ENCODE results near the gene STARD4.
A peak's percentile ranks its signal among the peaks of the same experiment; 100 is the strongest.

STARD4 gene

DNA sequence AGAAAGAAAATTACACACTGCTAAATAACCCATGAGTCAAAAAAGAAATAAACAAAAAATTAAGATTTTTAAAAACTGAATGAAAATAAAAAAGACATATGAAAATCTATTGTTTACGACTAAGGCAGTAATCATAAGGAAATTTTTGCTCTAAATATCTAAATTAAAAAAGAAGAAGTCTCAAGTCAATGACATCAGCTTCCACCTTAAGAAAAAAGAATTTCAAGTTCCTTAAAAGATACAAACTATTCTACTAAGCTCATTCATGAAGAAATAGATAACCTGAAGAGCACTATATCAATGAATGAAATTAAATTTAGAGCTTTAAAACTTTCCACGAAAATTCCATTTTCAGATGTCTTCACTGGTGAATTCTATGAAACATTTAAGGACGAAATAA lies 15.7 kb upstream of the STARD4 start:
- DNase-seq (ENCODE audit: low read depth in 2 of 2) = no peak

DNA sequence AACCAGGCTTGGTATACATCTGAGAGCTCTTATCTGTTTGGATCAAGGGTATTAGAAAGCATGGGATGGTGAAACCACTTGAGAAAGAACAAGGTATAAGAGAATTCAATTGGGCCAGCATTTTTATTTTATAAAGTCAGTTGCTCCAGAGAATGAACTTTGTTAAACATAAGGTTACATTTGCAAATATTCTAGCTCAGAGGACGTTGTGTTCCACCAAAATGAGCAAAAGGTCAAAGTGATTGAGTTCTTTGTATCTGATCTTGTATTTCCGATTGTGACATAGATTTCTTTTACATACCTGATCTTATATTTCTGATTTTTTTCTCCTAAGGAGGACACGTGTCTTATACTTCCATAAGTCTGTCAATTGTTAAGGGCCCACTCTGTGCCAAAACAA lies 8.6 kb upstream of the STARD4 start:
- DNase-seq (ENCODE audit: low read depth in 2 of 2) = no peak

DNA sequence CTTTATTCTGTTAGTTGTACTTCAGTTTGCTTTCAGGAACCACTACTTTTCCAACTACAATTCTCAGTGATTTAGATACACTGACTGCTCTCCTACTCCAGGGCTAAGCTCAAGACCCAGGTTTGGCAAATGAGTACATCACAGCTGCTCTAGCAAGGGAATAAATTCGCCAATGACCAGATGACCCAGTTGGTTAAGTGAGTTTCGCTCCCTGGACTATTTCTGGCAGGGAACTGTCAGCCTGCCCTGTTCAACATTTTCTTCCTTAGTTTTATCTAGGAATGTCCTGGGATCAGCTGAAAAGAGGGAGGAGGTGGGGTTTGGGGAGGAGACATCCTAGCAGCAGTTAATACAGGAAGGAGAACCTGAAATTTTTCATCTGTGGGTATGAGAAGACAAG lies 6.4 kb upstream of the STARD4 start:
- DNase-seq (ENCODE audit: low read depth in 2 of 2) = no peak

DNA sequence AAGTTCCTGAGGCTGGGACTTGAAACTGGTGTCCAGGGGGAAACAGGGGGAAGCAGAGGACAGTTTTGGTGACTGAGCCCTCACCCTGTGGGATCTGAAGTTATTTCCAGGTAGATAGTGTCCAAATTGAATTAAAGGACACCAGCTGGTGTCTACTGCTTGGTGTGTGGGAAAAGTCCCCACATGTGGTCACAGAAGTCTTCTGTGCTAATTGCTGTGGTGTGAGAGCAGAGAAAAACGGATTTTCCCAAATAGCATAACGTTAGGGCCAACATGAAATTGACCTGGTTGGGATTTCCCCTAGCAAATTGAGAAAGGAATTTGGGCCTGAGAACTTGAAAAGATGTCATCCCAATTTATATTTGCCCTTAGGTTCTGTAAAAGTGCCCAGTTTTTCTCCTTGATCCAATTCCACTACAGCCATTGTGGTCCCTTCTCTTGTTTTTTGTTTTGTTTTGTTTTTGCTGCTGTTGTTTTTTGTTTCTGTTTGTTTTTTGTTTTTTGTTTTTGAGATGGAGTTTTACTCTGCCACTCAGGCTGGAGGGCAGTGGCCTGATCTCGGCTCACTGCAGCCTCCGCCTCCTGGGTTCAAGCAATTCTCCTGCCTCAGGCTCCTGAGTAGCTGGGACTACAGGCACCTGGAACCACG lies 5.6 kb upstream of the STARD4 start:
- DNase-seq (ENCODE audit: low read depth in 2 of 2) = no peak

DNA sequence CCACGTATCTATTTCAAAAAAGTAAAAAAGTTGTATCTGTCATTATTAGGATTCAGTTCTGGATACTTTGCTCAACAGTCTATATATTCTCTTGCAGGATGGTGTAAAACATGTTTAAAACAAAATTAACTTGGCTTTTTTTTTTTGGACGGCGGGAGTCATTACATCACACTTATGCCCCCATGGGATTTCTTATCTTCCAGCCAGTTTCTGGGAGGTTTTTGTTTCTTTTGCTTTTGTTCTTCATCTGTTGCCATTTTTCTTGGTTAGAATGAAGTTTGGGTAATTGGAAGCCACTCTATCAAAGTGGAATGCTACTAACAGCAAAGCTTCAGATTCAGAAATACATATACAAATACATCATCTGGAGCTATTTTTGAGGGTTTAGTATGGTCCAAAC lies 1.8 kb upstream of the STARD4 start:
- no peak for DNase-seq (ENCODE audit: low read depth in 2 of 2)

DNA sequence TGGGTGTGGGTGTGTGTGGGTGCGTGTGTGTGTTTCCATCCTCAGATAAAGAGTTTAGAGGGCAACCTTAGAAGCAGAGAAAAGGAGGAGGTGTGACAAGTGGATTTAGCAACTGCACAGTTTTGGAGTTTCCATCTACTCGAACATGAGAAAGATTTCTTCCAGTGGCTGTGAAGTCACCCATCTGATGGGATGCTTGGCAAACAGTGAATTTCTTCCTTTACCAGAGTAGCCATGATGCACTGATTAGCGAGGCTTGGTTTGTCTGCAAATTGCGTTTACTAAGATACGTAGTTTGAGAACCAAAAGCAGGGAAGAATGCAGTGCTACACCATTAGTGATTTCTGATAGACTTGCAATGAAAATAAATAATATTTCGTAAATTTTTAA lies 791 bp upstream of the STARD4 start:
- DNase-seq (ENCODE audit: low read depth in 2 of 2) = no peak

DNA sequence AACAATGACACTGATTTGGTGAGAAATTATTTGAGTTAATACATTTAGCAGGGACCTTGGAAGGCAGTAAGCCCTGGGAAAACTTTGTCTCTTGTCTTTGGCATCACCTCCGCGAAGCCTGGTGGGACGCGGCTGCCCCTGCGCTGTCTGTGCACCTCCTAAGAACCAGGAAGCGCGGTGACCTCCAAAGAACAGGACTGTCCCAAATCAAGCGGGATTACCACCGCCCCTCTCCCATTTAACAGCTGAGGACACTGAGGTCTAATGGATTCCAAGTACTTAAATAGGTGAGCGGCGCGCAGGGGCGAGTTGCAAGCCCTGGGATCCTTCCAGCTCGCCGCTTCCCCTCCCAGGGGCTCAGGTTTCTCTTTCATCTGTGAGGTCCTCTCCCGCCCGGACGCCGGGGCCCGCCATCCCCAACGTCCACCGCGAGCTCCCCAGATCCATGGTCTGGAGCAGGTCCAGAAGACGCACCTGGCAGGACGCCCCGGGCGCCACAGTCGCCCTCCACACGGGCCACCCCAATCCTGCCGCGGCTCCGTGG lies 432 bp downstream of the STARD4 start:
- DNase-seq (ENCODE audit: low read depth in 2 of 2) = peak in 1 of 2 experiments; percentile 2

DNA sequence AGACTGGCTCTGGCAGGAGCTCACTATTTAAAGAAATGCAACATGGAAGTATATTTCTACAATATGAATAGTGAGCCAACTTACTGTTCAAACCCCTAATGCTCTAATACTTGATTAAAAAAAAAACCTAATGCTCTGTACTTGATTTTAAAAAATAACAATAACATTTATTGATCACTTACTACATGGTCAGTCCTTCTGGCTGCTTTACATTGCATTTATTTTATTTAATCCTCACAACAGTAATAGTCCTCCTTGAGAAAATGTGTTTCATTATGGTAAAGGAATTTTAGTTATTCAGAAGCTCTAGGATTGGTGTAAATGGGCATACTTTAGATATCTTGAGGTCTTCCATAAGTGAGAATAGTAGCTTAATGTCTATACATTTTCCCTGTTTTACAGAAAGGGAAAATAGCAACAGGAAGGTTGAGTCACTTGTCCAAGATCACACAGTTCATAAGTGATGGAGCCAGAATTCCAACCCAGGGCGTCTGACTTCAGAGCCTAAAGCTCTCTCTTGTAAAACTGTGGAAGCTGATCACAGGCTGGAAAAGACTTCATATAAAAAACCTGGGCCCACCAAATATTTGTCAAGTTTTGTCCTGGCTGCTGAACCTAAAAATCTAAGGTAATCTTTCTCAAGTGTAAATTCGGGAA lies 1.0 kb downstream of the STARD4 start:
- peak; percentile 3 to 6 for DNase-seq (ENCODE audit: low read depth in 2 of 2)

DNA sequence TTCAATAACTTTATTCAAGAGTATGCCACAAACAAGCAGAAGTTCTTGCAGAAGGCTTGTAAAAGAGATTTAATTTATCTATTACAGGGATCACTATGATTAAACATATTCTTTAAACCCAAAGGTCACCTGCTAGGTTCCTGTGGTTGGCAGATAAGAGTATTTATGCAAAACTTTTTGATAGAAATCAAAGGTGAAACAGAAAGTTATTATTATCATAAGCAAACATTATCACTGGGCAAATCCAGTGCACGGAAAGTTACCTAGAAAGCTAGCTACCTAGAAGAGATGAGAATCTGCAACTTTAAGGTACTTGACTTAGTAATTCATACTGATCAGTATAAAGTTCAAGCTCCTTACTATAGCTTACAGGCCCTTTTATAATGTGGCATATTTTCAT lies 3.2 kb downstream of the STARD4 start:
- no peak for DNase-seq (ENCODE audit: low read depth in 2 of 2)

DNA sequence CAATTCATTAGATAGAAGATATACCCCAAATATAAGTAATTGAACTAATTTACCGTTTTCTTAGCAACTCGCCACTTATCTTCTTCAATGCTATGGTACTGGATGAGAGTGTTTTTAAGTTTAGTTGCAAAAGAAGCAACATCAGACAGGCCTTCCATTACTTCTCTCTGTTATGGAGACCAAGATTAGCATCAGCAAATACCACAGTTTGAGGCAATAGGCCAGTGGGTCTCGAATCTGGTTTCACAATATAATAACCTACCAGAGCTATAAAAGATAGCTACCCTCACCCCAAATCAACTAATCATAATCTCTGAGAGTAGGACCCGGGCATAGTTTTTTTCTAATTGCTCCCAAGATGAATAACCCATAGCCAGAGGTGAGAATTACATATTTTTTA lies 5.1 kb downstream of the STARD4 start:
- no peak for DNase-seq (ENCODE audit: low read depth in 2 of 2)

DNA sequence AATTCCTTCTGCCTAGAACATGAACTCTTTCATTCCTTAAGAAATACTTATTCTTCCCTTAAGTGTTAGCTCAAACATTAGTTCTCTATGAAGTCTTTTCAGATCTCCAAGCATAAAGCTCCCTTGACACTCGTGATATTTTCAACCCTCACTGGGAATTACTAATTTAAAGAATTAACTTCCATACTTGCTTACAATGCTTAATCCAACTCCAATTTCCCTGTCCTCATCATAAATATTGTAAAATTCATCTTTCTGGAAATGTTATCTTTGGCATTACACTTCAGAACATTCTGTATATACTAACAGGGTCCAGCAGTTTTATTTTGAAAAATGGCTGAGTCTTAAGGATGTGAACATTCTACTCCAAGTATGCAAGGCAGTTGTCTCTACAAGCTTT lies 7.2 kb downstream of the STARD4 start:
- no peak for DNase-seq (ENCODE audit: low read depth in 2 of 2)

DNA sequence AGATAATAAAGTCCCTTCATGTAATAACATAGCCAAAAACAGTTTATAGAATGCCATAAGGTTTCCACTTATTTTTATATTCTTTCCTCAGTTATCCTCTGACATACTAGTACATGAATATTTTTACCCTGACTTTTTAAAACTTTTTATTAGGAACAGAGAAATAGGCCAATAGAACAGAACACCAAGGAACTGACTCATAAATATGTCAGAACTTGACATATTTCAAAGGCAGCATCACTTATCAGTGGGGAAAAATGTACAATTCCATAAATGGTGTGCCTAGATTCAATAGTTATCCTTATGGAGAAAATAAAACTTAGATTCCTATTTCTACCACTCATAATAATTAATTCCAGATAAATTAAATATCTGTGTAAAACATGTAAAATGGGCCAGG lies 9.4 kb downstream of the STARD4 start:
- peak; percentile 28 to 36 for DNase-seq (ENCODE audit: low read depth in 2 of 2)

DNA sequence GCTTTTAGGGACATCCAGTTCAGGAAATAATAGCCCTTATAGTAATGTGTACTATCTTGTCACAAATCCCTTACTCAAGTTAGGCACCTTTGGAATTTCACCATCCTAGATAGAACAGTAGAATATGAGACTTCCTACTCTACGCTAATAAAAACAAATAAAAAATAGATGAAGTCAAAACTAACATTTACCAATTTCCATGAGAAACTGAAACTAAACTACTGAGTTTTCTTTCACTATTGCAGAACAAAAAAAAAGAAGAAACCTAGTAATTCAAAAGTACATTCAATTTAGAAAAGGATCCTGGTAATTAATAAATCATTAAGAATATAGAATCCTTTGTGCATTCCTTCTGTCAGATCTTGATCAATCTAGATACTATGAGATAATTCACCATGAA lies 14.0 kb downstream of the STARD4 start:
- DNase-seq (ENCODE audit: low read depth in 2 of 2) = no peak

DNA sequence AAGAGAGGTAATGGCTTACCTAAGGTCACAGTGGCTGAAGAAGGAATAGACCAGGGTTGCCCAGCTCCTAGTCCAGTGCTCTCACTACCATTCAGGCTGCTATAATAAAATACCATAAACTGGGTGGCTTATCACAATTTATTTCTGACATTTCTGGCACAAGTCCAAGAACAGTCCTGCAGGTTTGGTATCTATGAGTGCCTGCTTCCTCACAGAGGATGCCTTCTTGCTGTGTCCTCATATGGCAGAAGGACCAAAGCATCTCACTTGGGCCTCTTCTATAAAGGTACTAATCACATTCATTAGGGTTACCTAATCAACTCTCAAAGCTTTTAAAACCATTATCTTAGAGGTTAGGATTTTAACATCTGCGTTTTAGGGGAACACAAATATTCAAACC lies 17.2 kb downstream of the STARD4 start:
- DNase-seq (ENCODE audit: low read depth in 2 of 2) = no peak

DNA sequence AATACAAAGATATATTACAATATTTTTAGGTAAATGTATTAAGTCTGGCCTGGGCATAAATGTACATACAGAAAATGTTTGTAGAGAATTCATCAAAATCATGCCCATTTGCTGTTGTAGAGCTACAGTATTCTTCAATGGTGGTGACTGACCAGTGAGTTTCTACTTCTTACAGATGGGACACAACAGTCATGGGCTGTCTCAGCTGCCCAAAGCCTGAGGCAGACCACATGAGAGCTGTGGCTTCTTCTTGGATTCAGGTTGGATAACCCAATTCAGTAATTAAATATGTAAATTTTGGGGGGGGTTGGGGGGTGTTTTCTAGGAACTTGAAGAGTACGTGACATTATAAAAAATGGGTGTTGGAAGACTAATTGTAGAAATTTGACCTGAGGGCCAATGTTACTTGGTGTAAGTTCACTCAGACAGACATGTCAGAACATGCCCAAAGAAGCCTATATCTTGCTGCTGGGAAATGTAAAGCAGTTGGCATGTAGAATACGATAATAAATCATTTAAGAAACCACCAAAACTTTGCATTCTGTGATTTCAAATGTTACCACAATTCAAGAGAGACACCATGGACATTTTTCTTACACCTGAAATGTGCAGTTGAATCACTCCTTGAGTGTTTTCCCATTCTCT lies 17.9 kb downstream of the STARD4 start:
- peak in 1 of 2 experiments; percentile 6 for DNase-seq (ENCODE audit: low read depth in 2 of 2)

DNA sequence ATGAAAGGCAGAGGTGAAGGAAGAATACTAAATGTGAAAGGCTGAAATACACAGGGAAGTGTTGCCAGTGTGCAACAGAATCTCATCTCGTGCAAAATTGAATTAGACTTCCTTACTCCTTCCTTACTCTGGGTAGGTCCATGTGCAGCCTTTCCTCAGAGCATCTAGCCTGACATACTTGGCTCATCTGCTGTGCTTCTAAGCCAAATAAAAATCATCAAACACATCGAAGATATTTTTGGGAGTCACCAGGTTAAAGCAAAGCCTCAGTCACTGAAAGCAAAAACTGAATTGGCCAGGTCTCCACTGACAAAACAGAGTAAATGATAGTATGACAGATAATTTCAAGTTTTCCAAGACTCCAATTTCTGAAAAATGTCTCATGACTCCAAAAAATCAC lies 19.3 kb downstream of the STARD4 start:
- no peak for DNase-seq (ENCODE audit: low read depth in 2 of 2)

DNA sequence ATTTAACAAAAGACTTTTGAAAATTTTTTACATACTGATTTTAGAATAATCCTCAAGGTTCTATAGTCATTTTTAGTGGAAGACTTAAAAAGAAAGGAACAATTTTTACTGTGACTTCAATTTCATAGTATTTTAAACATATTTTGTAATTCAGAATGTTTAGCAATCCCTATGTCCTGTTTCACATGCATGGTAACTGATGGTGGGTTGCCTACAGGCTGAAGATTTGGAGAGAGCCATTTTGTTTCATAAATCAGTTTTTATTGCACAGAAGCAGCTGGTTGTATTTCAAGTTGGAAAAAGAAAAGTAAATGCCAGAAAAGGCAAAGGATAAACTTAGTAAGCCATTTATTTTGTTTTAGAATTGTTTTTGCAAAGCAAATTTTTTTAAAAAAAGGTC lies 24.0 kb downstream of the STARD4 start:
- no peak for DNase-seq (ENCODE audit: low read depth in 2 of 2)

DNA sequence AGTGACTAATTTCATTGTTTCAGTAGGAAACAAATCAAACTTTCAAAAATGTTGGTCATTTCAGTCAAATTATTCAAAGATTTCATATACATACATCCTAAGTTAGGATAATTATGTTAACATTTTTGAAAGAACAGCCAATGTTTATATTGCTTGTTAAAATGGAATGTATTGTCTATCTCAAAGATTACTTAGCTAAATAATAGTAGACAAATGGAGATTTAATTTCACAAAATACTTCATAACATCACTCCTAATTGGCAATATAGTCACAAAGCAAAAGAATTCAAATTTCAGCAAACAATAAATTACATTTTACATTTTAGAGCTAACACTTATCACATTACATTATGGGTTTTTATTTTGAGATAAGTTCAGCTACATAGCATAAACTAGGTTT lies 25.4 kb downstream of the STARD4 start:
- DNase-seq (ENCODE audit: low read depth in 2 of 2) = no peak

DNA sequence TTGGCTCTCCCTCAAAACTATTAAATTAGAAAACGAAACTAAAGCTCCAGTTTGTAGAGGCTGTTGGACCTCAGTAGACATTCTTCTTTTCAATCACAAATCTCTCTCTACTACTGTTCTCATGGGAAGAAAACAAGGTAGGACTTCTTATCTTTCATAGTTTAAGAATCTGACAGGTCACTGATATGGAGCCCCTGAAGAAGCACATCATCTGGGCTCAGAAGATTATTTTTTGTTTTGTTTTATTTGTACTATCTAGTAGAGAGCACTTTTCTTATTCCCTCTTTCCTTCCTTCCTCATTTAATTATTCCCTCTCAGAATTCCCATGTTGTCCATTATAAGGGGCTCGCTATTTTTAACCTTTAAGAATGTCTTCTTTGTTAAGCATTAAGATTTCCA lies 26.3 kb downstream of the STARD4 start:
- no peak for DNase-seq (ENCODE audit: low read depth in 2 of 2)

DNA sequence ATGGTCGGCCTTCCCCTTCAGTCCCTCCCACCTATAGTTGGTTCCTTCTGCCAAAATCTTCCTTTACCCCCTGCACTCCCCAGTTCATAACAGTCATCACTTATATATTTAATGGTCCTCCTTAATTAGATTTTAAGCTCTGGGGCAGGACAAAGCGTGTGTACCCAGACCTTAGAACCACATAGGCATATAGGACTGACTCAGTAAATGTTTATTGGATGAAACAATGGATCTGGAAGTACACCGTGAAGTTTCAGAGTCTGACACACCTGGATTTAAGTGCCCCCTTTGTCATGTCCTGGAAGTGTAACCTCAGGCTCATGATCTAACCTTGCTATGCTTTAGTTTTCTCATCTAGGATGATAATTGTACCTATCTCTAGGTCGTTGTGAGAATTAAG lies 32.0 kb downstream of the STARD4 start:
- DNase-seq (ENCODE audit: low read depth in 2 of 2) = no peak

DNA sequence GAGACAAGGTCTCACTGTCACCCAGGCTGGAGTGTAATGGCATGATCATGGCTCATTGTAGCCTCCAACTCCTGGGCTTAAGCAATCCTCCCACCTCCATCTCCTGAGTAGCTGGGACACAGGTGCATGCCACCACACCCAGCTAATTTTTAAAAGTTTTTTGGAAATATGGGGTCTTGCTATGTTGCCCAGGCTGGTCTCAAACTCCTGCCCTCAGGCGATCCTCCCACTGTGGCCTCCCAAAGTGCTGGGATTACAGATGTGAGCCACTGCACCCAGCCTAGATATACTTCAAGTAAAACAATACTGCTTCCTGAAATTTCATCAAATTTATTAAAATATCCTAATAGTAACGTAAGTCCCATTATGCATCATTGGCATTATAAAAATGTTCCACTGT lies 33.4 kb downstream of the STARD4 start:
- DNase-seq (ENCODE audit: low read depth in 2 of 2) = no peak

DNA sequence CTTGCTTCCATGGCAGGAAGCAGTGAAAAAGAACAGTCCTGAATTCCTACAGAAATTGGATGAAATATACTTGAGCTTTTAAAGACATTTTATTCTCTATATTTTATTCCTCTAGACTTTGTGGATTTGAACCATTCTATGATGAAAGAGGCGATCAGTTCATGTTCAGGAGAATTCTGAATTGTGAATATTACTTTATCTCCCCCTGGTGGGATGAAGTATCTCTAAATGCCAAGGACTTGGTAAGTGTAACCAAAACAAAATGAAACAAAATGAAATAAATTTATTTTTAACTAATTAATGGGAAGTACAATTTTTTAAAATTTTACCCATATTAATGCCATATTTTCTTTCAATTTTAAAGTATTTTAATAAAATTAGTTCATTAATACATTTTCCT lies 34.1 kb downstream of the STARD4 start:
- DNase-seq (ENCODE audit: low read depth in 2 of 2) = no peak

DNA sequence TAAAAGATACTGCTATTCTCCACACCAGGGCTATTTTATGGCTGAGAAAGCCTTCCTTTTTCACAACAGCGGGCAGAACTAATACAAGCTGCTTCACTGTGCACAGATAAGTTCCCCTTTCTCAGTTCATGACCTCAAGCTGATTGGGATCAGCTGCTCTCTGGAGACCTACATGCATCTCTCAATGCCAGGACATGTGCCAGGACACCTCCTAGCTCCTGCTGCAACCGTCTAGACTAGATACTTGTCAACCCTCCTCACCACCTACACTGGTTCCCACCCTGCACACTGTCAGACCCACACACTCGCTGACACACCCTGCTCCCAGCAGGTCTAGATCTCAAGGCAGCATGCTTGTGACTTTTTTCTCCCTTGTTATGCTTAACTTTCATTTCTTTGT lies 39.8 kb downstream of the STARD4 start:
- no peak for DNase-seq (ENCODE audit: low read depth in 2 of 2)

All from fibroblast of skin of left quadriceps (primary cell).